GM12865 (cell line): Measurements from ENCODE around the gene GRK5.
"Not testable (repeated sequence)": the region's sequence is repeated elsewhere in the genome, so short reads cannot be mapped to it uniquely, and the experiment has no call there.

Experiments
- DNase-seq: peaks from one replicate; pipeline ENCODE4 v3.0.0; 2010; ENCODE audit warnings: low read depth
- H3K4me3 ChIP-seq: 2 replicates; pipeline ENCODE4 v1.5.1; 2011; ENCODE audit warnings: mild to moderate bottlenecking, low read depth, low read length, control low read depth
- CTCF ChIP-seq: IDR thresholded peaks from 2 replicates; pipeline ENCODE4 v1.5.1; 2011; ENCODE audit warnings: low read length, control low read depth, low read depth, inconsistent platforms; ENCODE audit not compliant: insufficient read depth; ENCODE audit errors: missing control alignments

The GRK5 gene

GRCh38 chr10:119431773-119432135, 224.4 kb downstream of the GRK5 start:
- no peak for DNase-seq
- H3K4me3 ChIP-seq = no peak overlapping the region
- TF ChIP-seq CTCF = no peak

- not testable (repeated sequence) for DNase-seq
Observed at GRCh38 chr10:119434942-119435341, 227.6 kb downstream of the GRK5 start.

GRCh38 chr10:119438717-119439116, 231.3 kb downstream of the GRK5 start:
- H3K4me3 ChIP-seq = no peak overlapping the region
- DNase-seq = no peak
- TF ChIP-seq CTCF = no peak

More at GRCh38 chr10:119434942-119435341, 227.6 kb downstream of the GRK5 start:
- not testable (repeated sequence) for H3K4me3 ChIP-seq

- no peak for TF ChIP-seq CTCF
- DNase-seq = no peak
- H3K4me3 ChIP-seq = no peak overlapping the region
Observed at GRCh38 chr10:119439922-119440321, 232.6 kb downstream of the GRK5 start.

- TF ChIP-seq CTCF = no peak
- DNase-seq = no peak
- H3K4me3 ChIP-seq = no peak overlapping the region
Observed at GRCh38 chr10:119441151-119441821, 233.9 kb downstream of the GRK5 start.

GRCh38 chr10:119441921-119442757, 234.8 kb downstream of the GRK5 start:
- no peak for TF ChIP-seq CTCF
- H3K4me3 ChIP-seq = no peak overlapping the region

GRCh38 chr10:119442758-119443060, 235.3 kb downstream of the GRK5 start:
- no peak for TF ChIP-seq CTCF
- DNase-seq = no peak
- H3K4me3 ChIP-seq = no peak overlapping the region

More at GRCh38 chr10:119441921-119442757, 234.8 kb downstream of the GRK5 start:
- DNase-seq = no peak
